ENCODE data around the gene PCDHB9.
"Not testable (repeated sequence)": the region's sequence is repeated elsewhere in the genome, so short reads cannot be mapped to it uniquely, and the experiment has no call there.

DNA sequence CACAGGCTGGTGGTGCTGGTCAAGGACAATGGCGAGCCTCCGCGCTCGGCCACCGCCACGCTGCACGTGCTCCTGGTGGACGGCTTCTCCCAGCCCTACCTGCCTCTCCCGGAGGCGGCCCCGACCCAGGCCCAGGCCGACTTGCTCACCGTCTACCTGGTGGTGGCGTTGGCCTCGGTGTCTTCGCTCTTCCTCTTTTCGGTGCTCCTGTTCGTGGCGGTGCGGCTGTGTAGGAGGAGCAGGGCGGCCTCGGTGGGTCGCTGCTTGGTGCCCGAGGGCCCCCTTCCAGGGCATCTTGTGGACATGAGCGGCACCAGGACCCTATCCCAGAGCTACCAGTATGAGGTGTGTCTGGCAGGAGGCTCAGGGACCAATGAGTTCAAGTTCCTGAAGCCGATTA lies 29.1 kb downstream of the PCDHB9 start:
- TF ChIP-seq, protein P1, sequence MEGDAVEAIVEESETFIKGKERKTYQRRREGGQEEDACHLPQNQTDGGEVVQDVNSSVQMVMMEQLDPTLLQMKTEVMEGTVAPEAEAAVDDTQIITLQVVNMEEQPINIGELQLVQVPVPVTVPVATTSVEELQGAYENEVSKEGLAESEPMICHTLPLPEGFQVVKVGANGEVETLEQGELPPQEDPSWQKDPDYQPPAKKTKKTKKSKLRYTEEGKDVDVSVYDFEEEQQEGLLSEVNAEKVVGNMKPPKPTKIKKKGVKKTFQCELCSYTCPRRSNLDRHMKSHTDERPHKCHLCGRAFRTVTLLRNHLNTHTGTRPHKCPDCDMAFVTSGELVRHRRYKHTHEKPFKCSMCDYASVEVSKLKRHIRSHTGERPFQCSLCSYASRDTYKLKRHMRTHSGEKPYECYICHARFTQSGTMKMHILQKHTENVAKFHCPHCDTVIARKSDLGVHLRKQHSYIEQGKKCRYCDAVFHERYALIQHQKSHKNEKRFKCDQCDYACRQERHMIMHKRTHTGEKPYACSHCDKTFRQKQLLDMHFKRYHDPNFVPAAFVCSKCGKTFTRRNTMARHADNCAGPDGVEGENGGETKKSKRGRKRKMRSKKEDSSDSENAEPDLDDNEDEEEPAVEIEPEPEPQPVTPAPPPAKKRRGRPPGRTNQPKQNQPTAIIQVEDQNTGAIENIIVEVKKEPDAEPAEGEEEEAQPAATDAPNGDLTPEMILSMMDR (IDR thresholded peaks at IDR 0.05; ENCODE audit: low read depth, low read length, missing input control): not testable (repeated sequence)
- TF ChIP-seq SP1, YY1 (IDR thresholded peaks at IDR 0.05): not testable (repeated sequence)

Measured in liver (tissue), 3 donors.